GM12875 (cell line): ENCODE data around the gene ZBTB48.
A peak's percentile ranks its signal among the peaks of the same experiment; 100 is the strongest.
"Not testable (repeated sequence)": the region's sequence is repeated elsewhere in the genome, so short reads cannot be mapped to it uniquely, and the experiment has no call there.

ENCODE experiments used
- H3K4me3 ChIP-seq: one replicate; pipeline ENCODE4 v1.5.1; 2011; ENCODE audit warnings: low read depth, low read length, control low read depth
- TF ChIP-seq, protein P1 (sequence below): IDR thresholded peaks from 2 replicates; pipeline ENCODE4 v1.5.1; 2011; ENCODE audit warnings: low read depth, mild to moderate bottlenecking, control low read depth, inconsistent platforms, low read length, moderate library complexity, borderline replicate concordance; ENCODE audit not compliant: insufficient read depth

Gene ZBTB48

DNA sequence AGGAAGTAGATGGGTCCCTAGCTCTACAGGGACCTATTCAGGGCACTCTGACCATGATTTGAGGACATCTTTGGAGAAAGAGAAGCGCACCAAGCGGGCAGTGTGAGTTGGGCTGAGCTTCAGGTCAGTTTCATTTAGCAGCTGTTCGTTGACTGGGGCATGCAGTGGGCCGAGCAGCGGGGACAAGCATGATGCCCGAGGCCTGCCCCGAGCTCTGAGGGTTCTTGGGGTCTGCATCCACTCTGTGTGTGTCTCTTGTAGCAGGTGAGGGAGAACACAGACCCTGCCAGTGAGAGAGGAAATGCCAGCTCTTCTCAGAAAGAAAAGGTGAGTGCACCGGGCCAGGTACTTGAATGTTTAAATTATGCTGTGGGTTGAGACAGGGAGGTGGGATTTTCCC lies 50.2 kb downstream of the ZBTB48 start:
- H3K4me3 ChIP-seq, result no peak overlapping the region
- TF ChIP-seq, protein P1, sequence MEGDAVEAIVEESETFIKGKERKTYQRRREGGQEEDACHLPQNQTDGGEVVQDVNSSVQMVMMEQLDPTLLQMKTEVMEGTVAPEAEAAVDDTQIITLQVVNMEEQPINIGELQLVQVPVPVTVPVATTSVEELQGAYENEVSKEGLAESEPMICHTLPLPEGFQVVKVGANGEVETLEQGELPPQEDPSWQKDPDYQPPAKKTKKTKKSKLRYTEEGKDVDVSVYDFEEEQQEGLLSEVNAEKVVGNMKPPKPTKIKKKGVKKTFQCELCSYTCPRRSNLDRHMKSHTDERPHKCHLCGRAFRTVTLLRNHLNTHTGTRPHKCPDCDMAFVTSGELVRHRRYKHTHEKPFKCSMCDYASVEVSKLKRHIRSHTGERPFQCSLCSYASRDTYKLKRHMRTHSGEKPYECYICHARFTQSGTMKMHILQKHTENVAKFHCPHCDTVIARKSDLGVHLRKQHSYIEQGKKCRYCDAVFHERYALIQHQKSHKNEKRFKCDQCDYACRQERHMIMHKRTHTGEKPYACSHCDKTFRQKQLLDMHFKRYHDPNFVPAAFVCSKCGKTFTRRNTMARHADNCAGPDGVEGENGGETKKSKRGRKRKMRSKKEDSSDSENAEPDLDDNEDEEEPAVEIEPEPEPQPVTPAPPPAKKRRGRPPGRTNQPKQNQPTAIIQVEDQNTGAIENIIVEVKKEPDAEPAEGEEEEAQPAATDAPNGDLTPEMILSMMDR, result no peak

GRCh38 chr1:6631058-6631457 lies 51.3 kb downstream of the ZBTB48 start:
- H3K4me3 ChIP-seq, result no peak overlapping the region
- TF ChIP-seq, protein P1, result no peak

GRCh38 chr1:6632588-6633514 lies 53.1 kb downstream of the ZBTB48 start:
- TF ChIP-seq, protein P1, result no peak
- no peak overlapping the region for H3K4me3 ChIP-seq

DNA sequence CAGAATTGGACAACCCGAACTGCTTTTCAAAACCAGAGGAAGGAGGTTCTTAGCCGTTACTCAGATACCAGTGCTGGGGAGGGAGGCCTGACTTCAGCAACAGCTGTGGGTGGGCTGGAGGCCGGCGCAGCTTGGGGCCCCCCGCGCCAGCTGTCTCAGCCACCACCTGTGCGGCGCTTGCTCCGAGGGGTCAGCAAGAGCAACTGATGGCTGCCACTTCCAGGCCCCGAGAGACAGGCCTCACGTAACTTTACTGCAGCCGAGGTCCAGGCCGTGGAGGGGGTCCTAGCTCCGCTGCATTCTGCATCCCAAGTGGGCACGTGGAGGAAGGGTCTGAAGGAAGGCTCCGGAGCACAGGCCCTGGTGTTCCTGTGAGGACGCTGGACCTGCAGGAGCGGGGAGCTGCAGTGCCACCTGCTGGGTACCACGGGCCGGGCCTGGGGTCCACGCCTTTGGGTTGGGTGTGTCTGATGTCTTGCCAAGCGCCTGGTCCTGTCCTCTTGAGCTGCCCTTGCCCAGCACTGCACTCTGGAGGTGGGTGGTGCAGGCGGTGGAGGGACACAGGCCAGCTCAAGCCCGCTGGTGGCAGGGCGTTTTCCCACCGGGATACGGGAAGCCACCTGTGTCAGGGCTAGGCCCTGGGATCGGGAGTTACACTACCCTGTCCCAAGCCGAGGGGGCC lies 54.7 kb downstream of the ZBTB48 start:
- TF ChIP-seq, protein P1, result peak; percentile 52
- H3K4me3 ChIP-seq, result no peak overlapping the region

DNA sequence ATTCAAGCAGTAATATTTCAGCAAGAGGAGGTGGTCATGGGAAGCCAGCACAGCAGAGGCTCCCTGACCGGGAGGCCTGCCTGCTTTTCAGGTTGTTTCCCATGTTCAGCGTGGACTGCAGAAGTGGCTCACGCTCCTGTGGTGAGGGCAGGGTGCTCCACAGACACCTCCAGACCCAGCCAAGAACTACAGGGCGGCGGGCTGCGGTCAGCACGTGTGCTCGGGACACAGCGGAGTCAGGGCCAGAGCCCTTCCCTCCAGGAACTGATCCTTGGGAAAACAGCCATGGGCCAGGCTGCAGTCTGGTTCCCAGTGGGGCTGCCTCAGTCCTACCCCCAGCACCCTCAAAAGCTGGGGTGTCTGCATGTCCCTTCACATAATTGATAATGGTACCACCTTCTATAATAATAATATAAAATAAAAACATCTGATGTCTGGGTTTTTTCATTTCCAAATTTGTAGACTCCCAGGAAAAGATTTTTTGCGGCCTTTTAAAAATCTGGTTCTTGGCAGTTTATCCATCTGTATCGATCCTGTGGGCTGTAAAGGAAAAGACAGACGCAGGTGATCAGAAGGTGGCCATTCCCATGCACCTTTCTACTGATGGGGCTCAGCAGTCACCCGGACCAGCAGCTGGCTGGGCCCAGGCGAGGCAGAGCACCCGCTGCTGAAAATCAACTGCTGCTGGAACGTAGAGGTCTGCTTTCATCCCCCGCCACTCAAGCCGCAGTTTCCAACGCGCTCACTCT lies 55.5 kb downstream of the ZBTB48 start:
- TF ChIP-seq, protein P1, result no peak

GRCh38 chr1:6635910-6636760 lies 56.3 kb downstream of the ZBTB48 start:
- TF ChIP-seq, protein P1, result no peak
- H3K4me3 ChIP-seq, result no peak overlapping the region

More for the DNA sequence above, 55.5 kb downstream of the ZBTB48 start:
- no peak overlapping the region for H3K4me3 ChIP-seq

DNA sequence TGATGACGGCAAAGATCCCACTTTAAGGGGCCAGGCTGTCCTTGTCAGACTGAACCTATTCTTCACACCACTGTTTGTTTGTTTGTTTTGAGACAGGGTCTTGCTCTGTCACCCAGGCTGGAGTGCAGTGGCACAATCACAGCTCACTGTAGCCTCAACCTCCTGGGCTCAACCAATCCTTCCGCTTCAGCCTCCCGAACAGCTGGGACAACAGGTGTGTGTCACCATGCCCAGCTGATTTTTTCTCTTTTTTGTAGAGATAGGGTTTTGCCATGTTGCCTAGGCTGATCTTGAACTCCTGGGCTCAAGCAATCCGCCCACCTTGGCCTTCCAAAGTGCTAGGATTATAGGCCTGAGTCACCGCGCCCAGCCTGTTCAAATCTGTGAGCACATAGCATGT lies 57.0 kb downstream of the ZBTB48 start:
- H3K4me3 ChIP-seq, result not testable (repeated sequence)
